HEK293 (cell line): ENCODE results near the gene ZNF853.

Experiments used
- CTCF ChIA-PET: fragments of 350-600 bp; formaldehyde crosslinking; extraction: SDS; loops from one replicate; lab custom pipeline; 2021; ENCODE audit warnings: antibody characterized with exemption; lab: Yijun Ruan, JAX
- POLR2A ChIA-PET: fragments of 300-600 bp; formaldehyde crosslinking; extraction: SDS; loops from one replicate; lab custom pipeline; 2020; ENCODE audit warnings: antibody characterized with exemption, inconsistent platforms; lab: Yijun Ruan, JAX
- H3K27ac ChIP-seq: fragments of 200-500 bp; sonication (Bioruptor generic); 2 replicates; pipeline ENCODE4 v1.5.1; 2014; ENCODE audit warnings: low read depth, low read length, control low read depth, inconsistent platforms; ENCODE audit errors: extremely low read depth
- H3K36me3 ChIP-seq, 2 experiments: fragments of 200-500 bp in 1 of 2; sonication (Bioruptor generic) in 1 of 2; 1 replicate in 1 of 2; 2 replicates in 1 of 2; pipeline ENCODE4 v1.5.1; 2014 to 2017; ENCODE audit warnings: inconsistent platforms in 2 of 2, low read length in 2 of 2; ENCODE audit not compliant: control insufficient read depth in 2 of 2, insufficient read depth in 1 of 2
- H3K4me1 ChIP-seq: fragments of 200-500 bp; sonication (Bioruptor generic); 2 replicates; pipeline ENCODE4 v1.5.1; 2014; ENCODE audit warnings: mild to moderate bottlenecking, low read length, inconsistent platforms; ENCODE audit not compliant: control insufficient read depth, insufficient read depth
- H3K4me3 ChIP-seq: 2 replicates; pipeline ENCODE4 v1.5.1; 2011; ENCODE audit warnings: low read depth, mild to moderate bottlenecking, control low read depth, low read length, moderate library complexity
- H3K9me3 ChIP-seq: fragments of 200-500 bp; sonication (Bioruptor generic); 2 replicates; pipeline ENCODE4 v1.5.1; 2014; ENCODE audit warnings: low read depth, low read length, inconsistent platforms; ENCODE audit not compliant: control insufficient read depth, insufficient read depth
- HOXC10 ChIP-seq: sonication (generic); formaldehyde crosslinking; IDR thresholded peaks from 2 replicates; pipeline ENCODE4 v1.8.1; 2023; ENCODE audit warnings: mild to moderate bottlenecking, missing genetic modification reagents
- PATZ1 ChIP-seq: fragments of 450-650 bp; formaldehyde crosslinking; IDR thresholded peaks from 2 replicates; pipeline ENCODE4 v1.5.1; 2016; ENCODE audit warnings: missing biosample characterization, missing genetic modification characterization
- PRDM1 ChIP-seq: fragments of 450-650 bp; formaldehyde crosslinking; IDR thresholded peaks from 2 replicates; pipeline ENCODE4; 2016; ENCODE audit warnings: missing biosample characterization, missing genetic modification characterization
- ZFHX2 ChIP-seq: fragments of 450-650 bp; formaldehyde crosslinking; conservative IDR thresholded peaks from 2 replicates; pipeline ENCODE4 v1.5.1; 2016; ENCODE audit warnings: missing biosample characterization, missing genetic modification characterization
- ZNF121 ChIP-seq: fragments of 450-650 bp; formaldehyde crosslinking; IDR thresholded peaks from 2 replicates; pipeline ENCODE4 v1.5.1; 2016; ENCODE audit warnings: missing biosample characterization, missing genetic modification characterization
- ZNF280D ChIP-seq: fragments of 450-650 bp; formaldehyde crosslinking; IDR thresholded peaks from 2 replicates; pipeline ENCODE4 v1.5.1; 2016; ENCODE audit warnings: missing biosample characterization, missing genetic modification characterization
- ZNF311 ChIP-seq: fragments of 450-650 bp; formaldehyde crosslinking; IDR thresholded peaks from 2 replicates; pipeline ENCODE4 v1.5.1; 2017; ENCODE audit warnings: missing biosample characterization, missing genetic modification characterization, borderline replicate concordance
- ZNF350 ChIP-seq: fragments of 450-650 bp; formaldehyde crosslinking; IDR thresholded peaks from 2 replicates; pipeline ENCODE4 v1.5.0; 2017; ENCODE audit warnings: missing biosample characterization, mild to moderate bottlenecking, missing genetic modification characterization
- ZNF362 ChIP-seq: fragments of 450-650 bp; formaldehyde crosslinking; IDR thresholded peaks from 2 replicates; pipeline ENCODE4 v1.5.1; 2016; ENCODE audit warnings: missing biosample characterization, missing genetic modification characterization
- ZNF48 ChIP-seq: fragments of 450-650 bp; formaldehyde crosslinking; IDR thresholded peaks from 2 replicates; pipeline ENCODE4 v1.5.1; 2016; ENCODE audit warnings: missing biosample characterization, missing genetic modification characterization
- ZNF571 ChIP-seq: fragments of 450-650 bp; formaldehyde crosslinking; IDR thresholded peaks from 2 replicates; pipeline ENCODE4 v1.5.0; 2017; ENCODE audit warnings: missing biosample characterization, missing genetic modification characterization
- ZNF76 ChIP-seq: fragments of 450-650 bp; formaldehyde crosslinking; IDR thresholded peaks from 2 replicates; pipeline ENCODE4; 2016; ENCODE audit warnings: low read depth, missing biosample characterization, missing genetic modification characterization, borderline replicate concordance
- ZSCAN30 ChIP-seq: fragments of 450-650 bp; IDR thresholded peaks from 2 replicates; pipeline ENCODE4 v1.5.1; 2018; ENCODE audit warnings: missing biosample characterization, mild to moderate bottlenecking, missing genetic modification characterization, moderate library complexity
- TF ChIP-seq, protein P1 (sequence below): fragments of 450-650 bp; formaldehyde crosslinking; IDR thresholded peaks from 2 replicates; pipeline ENCODE4 v1.5.1; 2016; ENCODE audit warnings: missing biosample characterization, missing genetic modification characterization
- TF ChIP-seq, protein P2 (sequence below): fragments of 450-650 bp; formaldehyde crosslinking; IDR thresholded peaks from 2 replicates; pipeline ENCODE4 v1.5.1; 2017; ENCODE audit warnings: missing biosample characterization, missing genetic modification characterization
- TF ChIP-seq, protein P3 (sequence below): fragments of 450-650 bp; formaldehyde crosslinking; IDR thresholded peaks from 2 replicates; pipeline ENCODE4 v1.5.1; 2016; ENCODE audit warnings: missing biosample characterization, missing genetic modification characterization, borderline replicate concordance

The ZNF853 gene

DNA sequence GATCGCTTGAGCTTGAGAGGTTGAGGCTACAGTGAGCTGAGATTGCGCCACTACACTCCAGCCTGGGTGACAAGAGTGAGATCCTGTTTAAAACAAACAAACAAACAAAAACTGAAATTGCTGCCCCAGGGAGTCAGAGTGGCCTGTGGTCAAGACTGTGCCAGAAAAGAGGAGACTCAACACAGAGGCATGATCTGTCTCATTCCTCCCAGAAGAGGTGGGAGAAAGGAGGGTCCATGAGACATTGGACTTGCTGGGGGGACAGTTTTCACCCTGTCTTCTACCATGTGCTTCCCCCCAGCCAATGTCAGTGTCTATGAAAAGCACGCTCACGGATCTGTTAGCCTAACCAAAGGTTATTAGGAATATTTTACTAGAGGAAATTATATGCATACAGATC lies 3.2 kb downstream of the ZNF853 start (continued):
- TF ChIP-seq ZNF76, result no peak
- TF ChIP-seq, all 188 proteins: peak for 0

DNA sequence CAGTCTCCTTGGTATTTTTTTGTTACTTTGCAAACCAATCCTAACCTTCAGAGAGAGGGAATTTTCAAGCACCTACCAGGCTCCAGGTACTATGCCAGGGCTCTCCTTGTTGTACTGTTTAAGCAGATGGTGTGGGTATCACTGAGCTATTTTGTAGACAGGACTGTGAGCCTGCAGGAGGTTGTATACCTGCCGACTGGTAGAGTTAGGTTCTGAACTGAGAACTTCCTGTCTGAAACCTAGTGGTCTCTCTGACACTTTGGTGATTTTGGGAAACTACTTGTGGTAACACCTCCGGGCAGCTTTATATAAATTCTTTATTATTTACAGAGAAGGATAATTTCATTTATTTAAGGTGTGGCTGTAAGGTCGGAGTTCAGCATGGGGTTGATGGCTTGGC lies 4.6 kb downstream of the ZNF853 start:
- POLR2A ChIA-PET, result no interaction called here
- Histone ChIP-seq H3K4me1 (no peaks in the 10 kb centered on the region), H3K4me3 (no peak overlapping the region), H3K36me3 (peaks cover 10 to 40% of the 10 kb centered on the region in 2 experiments; a peak in 2 of 3 replicates), H3K27ac (no peak overlapping the region), H3K9me3 (no peaks in the 10 kb centered on the region)
- no peak for TF ChIP-seq PRDM1
- no peak for TF ChIP-seq ZNF280D (tag by site-specific recombination)
- no peak for TF ChIP-seq ZNF311 (tag by site-specific recombination)
- no peak for TF ChIP-seq ZNF362
- TF ChIP-seq HOXC10 (CRISPR knock-in tag), result no peak
- TF ChIP-seq ZFHX2, result no peak
- no peak for TF ChIP-seq ZNF48 (tag by site-specific recombination)
- TF ChIP-seq, protein P1, sequence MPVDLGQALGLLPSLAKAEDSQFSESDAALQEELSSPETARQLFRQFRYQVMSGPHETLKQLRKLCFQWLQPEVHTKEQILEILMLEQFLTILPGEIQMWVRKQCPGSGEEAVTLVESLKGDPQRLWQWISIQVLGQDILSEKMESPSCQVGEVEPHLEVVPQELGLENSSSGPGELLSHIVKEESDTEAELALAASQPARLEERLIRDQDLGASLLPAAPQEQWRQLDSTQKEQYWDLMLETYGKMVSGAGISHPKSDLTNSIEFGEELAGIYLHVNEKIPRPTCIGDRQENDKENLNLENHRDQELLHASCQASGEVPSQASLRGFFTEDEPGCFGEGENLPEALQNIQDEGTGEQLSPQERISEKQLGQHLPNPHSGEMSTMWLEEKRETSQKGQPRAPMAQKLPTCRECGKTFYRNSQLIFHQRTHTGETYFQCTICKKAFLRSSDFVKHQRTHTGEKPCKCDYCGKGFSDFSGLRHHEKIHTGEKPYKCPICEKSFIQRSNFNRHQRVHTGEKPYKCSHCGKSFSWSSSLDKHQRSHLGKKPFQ (tag by site-specific recombination), result no peak
- TF ChIP-seq ZNF571, result no peak
- TF ChIP-seq, protein P2, sequence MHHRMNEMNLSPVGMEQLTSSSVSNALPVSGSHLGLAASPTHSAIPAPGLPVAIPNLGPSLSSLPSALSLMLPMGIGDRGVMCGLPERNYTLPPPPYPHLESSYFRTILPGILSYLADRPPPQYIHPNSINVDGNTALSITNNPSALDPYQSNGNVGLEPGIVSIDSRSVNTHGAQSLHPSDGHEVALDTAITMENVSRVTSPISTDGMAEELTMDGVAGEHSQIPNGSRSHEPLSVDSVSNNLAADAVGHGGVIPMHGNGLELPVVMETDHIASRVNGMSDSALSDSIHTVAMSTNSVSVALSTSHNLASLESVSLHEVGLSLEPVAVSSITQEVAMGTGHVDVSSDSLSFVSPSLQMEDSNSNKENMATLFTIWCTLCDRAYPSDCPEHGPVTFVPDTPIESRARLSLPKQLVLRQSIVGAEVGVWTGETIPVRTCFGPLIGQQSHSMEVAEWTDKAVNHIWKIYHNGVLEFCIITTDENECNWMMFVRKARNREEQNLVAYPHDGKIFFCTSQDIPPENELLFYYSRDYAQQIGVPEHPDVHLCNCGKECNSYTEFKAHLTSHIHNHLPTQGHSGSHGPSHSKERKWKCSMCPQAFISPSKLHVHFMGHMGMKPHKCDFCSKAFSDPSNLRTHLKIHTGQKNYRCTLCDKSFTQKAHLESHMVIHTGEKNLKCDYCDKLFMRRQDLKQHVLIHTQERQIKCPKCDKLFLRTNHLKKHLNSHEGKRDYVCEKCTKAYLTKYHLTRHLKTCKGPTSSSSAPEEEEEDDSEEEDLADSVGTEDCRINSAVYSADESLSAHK (tag by site-specific recombination), result no peak
- no peak for TF ChIP-seq PATZ1 (tag by site-specific recombination)
- TF ChIP-seq, protein P3, sequence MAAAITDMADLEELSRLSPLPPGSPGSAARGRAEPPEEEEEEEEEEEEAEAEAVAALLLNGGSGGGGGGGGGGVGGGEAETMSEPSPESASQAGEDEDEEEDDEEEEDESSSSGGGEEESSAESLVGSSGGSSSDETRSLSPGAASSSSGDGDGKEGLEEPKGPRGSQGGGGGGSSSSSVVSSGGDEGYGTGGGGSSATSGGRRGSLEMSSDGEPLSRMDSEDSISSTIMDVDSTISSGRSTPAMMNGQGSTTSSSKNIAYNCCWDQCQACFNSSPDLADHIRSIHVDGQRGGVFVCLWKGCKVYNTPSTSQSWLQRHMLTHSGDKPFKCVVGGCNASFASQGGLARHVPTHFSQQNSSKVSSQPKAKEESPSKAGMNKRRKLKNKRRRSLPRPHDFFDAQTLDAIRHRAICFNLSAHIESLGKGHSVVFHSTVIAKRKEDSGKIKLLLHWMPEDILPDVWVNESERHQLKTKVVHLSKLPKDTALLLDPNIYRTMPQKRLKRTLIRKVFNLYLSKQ, result no peak
- TF ChIP-seq ZNF121 (tag by site-specific recombination), result no peak
- TF ChIP-seq ZNF350 (tag by site-specific recombination), result no peak
- TF ChIP-seq ZSCAN30 (tag by site-specific recombination), result no peak
- CTCF ChIA-PET, result interaction anchor here (1.2 kb wide), 1 partner anchor 318 kb away, joined by 3 read pairs; no protein-coding TSS in a partner anchor
